Measurements from ENCODE around the gene CYRIA. TPM values are rescaled to one million over a fixed set of nuclear protein-coding genes. Genes with fewer than 3 reads are reported as not detected.

The CYRIA gene
- total RNA-seq, 1 donor from 2014 or later, result 0.91 TPM

DNA sequence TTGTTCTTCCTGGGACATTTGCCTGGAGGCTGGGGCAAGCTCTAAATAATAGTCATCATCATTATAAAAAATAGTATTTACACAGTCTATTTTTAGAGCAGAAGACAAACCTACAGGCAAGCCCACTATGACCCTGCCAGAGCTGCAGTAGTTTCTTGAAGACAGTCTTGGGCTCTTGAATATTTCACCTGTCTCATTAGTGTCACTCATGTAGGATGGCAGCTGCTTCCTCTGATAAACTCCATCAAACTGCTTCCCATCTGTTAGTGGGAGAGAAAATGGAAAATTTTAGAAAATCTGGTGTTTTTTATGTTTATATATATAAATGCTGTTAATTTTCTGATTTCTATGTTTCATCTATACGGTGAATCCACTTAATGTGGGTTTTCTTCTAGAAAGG lies 8.5 kb upstream of the CYRIA start:
- TF ChIP-seq, protein P1, sequence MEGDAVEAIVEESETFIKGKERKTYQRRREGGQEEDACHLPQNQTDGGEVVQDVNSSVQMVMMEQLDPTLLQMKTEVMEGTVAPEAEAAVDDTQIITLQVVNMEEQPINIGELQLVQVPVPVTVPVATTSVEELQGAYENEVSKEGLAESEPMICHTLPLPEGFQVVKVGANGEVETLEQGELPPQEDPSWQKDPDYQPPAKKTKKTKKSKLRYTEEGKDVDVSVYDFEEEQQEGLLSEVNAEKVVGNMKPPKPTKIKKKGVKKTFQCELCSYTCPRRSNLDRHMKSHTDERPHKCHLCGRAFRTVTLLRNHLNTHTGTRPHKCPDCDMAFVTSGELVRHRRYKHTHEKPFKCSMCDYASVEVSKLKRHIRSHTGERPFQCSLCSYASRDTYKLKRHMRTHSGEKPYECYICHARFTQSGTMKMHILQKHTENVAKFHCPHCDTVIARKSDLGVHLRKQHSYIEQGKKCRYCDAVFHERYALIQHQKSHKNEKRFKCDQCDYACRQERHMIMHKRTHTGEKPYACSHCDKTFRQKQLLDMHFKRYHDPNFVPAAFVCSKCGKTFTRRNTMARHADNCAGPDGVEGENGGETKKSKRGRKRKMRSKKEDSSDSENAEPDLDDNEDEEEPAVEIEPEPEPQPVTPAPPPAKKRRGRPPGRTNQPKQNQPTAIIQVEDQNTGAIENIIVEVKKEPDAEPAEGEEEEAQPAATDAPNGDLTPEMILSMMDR (IDR thresholded peaks at IDR 0.05; ENCODE audit: unreplicated experiment), result no peak
- H3K27me3 Mint-ChIP-seq, result peaks cover 3% of the 10 kb centered on the region
- no peaks in the 10 kb centered on the region for H3K36me3 Mint-ChIP-seq (ENCODE audit: insufficient read depth)
- H3K9me3 Mint-ChIP-seq (ENCODE audit: low read depth), result peaks cover 5% of the 10 kb centered on the region
- no peak overlapping the region for H3K27ac Mint-ChIP-seq
- H3K4me1 Mint-ChIP-seq (ENCODE audit: low read depth), result peaks cover 2% of the 10 kb centered on the region
- DNase-seq (ENCODE audit: low spot score, unreplicated experiment), result no peak
- no peak overlapping the region for H3K4me3 Mint-ChIP-seq (ENCODE audit: low read depth)

DNA sequence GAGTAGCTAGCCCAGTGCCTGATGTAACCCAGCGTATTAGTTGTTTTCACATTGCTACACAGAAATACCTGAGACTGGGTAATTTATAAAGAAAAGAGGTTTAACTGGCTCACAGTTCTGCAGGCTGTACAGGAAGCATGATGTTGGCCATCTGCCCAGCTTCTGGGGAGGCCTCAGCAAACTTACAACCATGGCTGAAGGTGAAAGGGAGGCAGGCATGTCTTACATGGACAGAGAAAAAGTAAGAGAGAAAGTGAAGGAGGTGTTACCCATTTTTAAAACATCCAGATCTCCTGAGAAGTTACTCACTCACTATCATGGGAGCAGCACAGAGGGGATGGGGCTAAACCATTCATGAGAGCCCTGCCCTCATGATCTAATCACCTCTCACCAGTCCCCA lies 6.1 kb upstream of the CYRIA start:
- Mint-ChIP-seq H3K4me1 (ENCODE audit: low read depth) (peaks cover 4% of the 10 kb centered on the region), H3K27me3 (peaks cover 22% of the 10 kb centered on the region), H3K27ac (no peak overlapping the region), H3K4me3 (ENCODE audit: low read depth) (no peak overlapping the region), H3K9me3 (ENCODE audit: low read depth) (no peaks in the 10 kb centered on the region), H3K36me3 (ENCODE audit: insufficient read depth) (no peaks in the 10 kb centered on the region)
- DNase-seq (ENCODE audit: low spot score, unreplicated experiment), result no peak
- TF ChIP-seq, protein P1 (IDR thresholded peaks at IDR 0.05; ENCODE audit: unreplicated experiment), result no peak

DNA sequence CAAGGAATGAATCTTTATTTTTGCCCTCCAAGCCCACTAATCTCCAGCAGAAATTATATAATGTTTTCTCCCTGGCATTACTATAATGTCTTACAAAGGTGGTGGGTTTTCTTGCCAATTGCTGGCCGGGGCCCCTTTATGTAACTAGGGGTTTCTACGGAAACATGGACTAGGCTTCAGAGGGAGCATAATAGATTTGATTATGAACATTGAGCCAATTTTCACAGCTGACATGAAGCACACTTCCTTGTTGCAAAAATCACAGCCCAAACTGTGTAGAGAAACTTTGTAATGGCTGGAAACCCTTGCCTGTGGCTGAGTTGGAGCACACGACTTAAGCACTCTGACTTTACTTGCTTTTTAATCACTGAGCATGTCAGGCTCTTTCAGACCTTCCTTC lies 3.8 kb upstream of the CYRIA start:
- Mint-ChIP-seq H3K4me1 (ENCODE audit: low read depth) (peaks cover 11% of the 10 kb centered on the region), H3K4me3 (ENCODE audit: low read depth) (no peak overlapping the region), H3K27me3 (peaks cover 42% of the 10 kb centered on the region), H3K36me3 (ENCODE audit: insufficient read depth) (no peaks in the 10 kb centered on the region), H3K27ac (no peak overlapping the region), H3K9me3 (ENCODE audit: low read depth) (no peaks in the 10 kb centered on the region)
- TF ChIP-seq, protein P1 (IDR thresholded peaks at IDR 0.05; ENCODE audit: unreplicated experiment), result no peak
- DNase-seq (ENCODE audit: low spot score, unreplicated experiment), result no peak

DNA sequence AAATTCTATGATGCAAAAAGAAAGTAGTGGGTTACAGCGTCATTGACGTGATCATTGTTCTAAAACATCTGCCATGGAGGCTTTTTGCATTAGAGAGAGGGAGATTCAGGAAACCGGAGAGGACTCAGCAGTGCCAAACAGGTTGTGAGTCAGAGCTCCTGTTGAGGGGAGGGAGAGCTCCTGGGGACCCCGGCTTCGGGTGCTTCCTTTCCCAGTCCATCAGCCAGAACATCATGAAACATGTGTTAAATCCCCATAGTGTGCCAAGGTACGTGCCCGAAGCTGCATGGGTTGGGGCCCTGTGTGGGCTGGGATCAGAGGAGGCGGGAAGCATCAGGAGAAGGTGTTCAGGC lies 791 bp upstream of the CYRIA start:
- Mint-ChIP-seq H3K4me1 (ENCODE audit: low read depth) (peaks cover 11% of the 10 kb centered on the region), H3K9me3 (ENCODE audit: low read depth) (no peaks in the 10 kb centered on the region), H3K36me3 (ENCODE audit: insufficient read depth) (no peaks in the 10 kb centered on the region), H3K27me3 (peaks cover 67% of the 10 kb centered on the region), H3K4me3 (ENCODE audit: low read depth) (peak overlapping the region; percentile 70), H3K27ac (no peak overlapping the region)
- no peak for DNase-seq (ENCODE audit: low spot score, unreplicated experiment)
- TF ChIP-seq, protein P1 (IDR thresholded peaks at IDR 0.05; ENCODE audit: unreplicated experiment), result no peak

DNA sequence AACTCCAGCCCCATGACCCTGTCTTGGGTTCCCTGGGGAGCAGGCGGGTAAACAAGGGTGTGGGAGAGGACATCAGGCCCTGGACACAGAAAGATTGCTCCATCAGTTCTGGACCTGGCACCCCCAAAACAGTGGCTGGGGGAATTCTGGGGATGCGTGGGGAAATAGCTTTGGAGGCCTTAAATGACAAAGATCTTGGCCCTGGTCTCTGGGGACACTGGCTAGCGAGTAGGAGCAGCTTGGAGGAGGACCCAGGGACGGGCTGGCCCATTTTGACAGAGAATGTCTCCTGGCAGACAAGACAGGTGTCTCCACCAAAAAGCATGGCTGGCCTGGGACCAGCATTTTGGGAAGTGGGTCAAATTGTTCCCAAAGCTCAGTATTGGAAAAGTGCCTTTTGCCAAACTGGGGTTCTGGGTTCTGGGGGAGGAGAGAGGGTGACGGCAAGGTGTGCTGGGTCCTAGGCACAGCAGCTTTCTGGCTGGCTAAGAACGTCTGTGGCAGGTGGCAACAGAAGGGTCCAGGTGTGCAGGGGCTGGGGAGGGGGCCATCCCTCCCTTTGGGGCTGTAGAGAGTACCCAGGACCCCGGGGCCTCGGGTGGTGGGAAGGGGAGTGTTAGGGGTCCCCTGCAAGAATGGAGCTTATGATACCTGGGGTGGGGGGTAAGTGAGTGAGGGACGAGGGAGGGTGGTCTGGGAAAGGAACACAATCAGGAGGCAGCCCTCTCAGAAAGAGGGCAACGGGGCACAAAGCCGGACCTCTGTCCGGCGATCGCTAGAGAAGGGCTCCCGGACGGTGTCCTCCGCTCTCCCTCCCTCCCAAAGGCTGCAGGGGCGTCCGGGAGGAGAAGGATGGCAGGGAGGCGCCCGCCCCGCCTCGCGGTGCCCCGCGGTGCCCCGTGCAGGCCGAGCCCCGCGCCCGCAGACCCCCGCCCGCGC lies 556 bp downstream of the CYRIA start:
- no peaks in the 10 kb centered on the region for H3K36me3 Mint-ChIP-seq (ENCODE audit: insufficient read depth)
- TF ChIP-seq, protein P1 (IDR thresholded peaks at IDR 0.05; ENCODE audit: unreplicated experiment), result no peak
- H3K27me3 Mint-ChIP-seq, result peaks cover 73% of the 10 kb centered on the region
- H3K4me1 Mint-ChIP-seq (ENCODE audit: low read depth), result peaks cover 11% of the 10 kb centered on the region
- no peaks in the 10 kb centered on the region for H3K9me3 Mint-ChIP-seq (ENCODE audit: low read depth)
- DNase-seq (ENCODE audit: low spot score, unreplicated experiment), result no peak
- peak overlapping the region; percentile 33 for H3K27ac Mint-ChIP-seq
- peak overlapping the region; percentile 71 for H3K4me3 Mint-ChIP-seq (ENCODE audit: low read depth)
